GM12892 (cell line): ENCODE measurements around the gene PRICKLE4.

ENCODE experiments used
- POLR2A ChIP-seq: IDR thresholded peaks from 2 replicates; pipeline ENCODE4 v1.6.1; 2011; ENCODE audit warnings: low read depth, low read length, control low read depth
- POLR2AphosphoS5 ChIP-seq: IDR thresholded peaks from 2 replicates; pipeline ENCODE4 v1.6.1; 2011; ENCODE audit warnings: low read depth, low read length, control low read depth
- TAF1 ChIP-seq: IDR thresholded peaks from 2 replicates; pipeline ENCODE4 v1.6.1; 2011; ENCODE audit warnings: low read depth, mild to moderate bottlenecking, control low read depth, low read length, borderline replicate concordance

DNA sequence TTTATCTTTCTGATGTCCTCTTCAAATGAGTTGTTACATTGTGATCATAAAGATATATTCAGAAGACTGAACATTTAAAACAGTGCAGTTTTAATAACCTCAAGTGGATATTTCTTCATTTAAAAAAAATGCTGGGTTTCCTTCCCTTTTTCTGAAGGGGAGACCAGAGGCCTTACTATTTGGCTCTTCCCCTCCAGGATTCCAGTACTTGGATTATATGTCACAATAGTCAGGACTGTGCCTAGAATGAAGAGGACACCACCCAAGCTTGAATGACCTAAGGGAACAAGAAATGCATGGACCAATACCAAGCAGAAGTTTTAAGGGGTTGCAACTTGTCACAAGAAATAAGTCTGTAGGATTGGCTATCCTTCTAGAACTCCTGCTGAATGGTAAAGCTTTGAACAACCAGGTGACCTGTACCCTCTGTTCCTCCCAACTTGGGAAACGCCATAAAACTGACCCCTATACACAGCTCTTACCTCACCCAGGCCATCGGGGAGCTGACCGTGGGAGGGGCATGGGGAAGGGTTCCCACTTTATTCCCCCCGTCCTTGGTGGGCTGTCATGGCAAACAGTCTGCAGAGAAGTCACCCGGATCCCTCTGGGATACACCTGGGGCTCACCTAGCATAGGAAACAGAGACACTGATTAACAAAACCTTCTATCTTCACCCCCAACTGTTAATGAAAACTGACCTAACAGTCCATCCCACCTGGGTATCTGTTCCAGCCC lies 2.9 kb upstream of the PRICKLE4 start:
- TF ChIP-seq POLR2A (no peak), POLR2AphosphoS5 (no peak), TAF1 (no peak)
